ENCODE data around the gene PIEZO1. TPM values are rescaled to one million over a fixed set of nuclear protein-coding genes. Genes with fewer than 3 reads are reported as not detected.

The PIEZO1 gene
- total and polyA plus RNA-seq, 7 experiments from 2014 or later, result 3.6 to 237 (median 111) TPM

- H3K27ac Mint-ChIP-seq, result peak overlapping the region; percentile 83 to 96 (median 90)
- peaks cover 0 to 6% (median 0%) of the 10 kb centered on the region in 11 donors for H3K9me3 Mint-ChIP-seq
- peaks cover 17 to 67% (median 55%) of the 10 kb centered on the region in 7 donors for H3K4me1 Mint-ChIP-seq
- peak overlapping the region; percentile 58 for H3K27ac ChIP-seq (ENCODE audit: low read depth, low read length)
- intact Hi-C loops (cut with micrococcal nuclease), result loop anchor here in 1 of 2 donors (1.0 kb wide), 1 partner anchor 9 kb away; no protein-coding TSS in a partner anchor
- peaks cover 0 to 2% (median 0%) of the 10 kb centered on the region in 5 donors for H3K36me3 Mint-ChIP-seq
- H3K36me3 ChIP-seq (ENCODE audit: control insufficient read depth in 2 of 3, insufficient read depth in 3 of 3, low read length in 3 of 3), result peaks cover 0 to 20% (median 0%) of the 10 kb centered on the region in 3 experiments
- H3K4me3 ChIP-seq (ENCODE audit: low read length), result peak overlapping the region; percentile 43
- H3K4me3 Mint-ChIP-seq, result peak overlapping the region in 9 of 10 donors; percentile 70 to 83 (median 77)
- ChIA-PET CTCF (interaction anchor here (0.6 to 1.5 kb wide), 4 partner anchors 8 to 22 kb away, joined by 3 to 4 read pairs (median 3); no protein-coding TSS in a partner anchor), POLR2A (interaction anchor here (0.8 to 10.2 kb wide), 6 partner anchors 9 to 29 kb away, joined by 3 to 134 read pairs (median 4); partner anchors contain the start of gene MVD)
- ATAC-seq, result peak; percentile 64
- H3K4me1 ChIP-seq (ENCODE audit: control insufficient read depth in 2 of 2, insufficient read depth in 2 of 2, low read length in 2 of 2), result peaks cover 23 to 41% of the 10 kb centered on the region in 2 donors
- H3K27me3 Mint-ChIP-seq, result no peaks in the 10 kb centered on the region
- no peaks in the 10 kb centered on the region for H3K9me3 ChIP-seq (ENCODE audit: control insufficient read depth in 2 of 3, low read length in 3 of 3)
- H3K27me3 ChIP-seq (ENCODE audit: control insufficient read depth in 2 of 2, insufficient read depth in 2 of 2, low read length in 2 of 2), result no peaks in the 10 kb centered on the region
- DNase-seq, result peak in 1 of 9 donors; percentile 49
These were observed 93.0 kb downstream of the PIEZO1 start for GRCh38 chr16:88691924-88692560.

- Histone ChIP-seq H3K36me3 (ENCODE audit: control insufficient read depth in 2 of 3, insufficient read depth in 3 of 3, low read length in 3 of 3) (peaks cover 0 to 13% (median 0%) of the 10 kb centered on the region in 3 experiments), H3K4me3 (ENCODE audit: low read length) (peak overlapping the region; percentile 43), H3K27ac (ENCODE audit: low read depth, low read length) (peak overlapping the region; percentile 58), H3K4me1 (ENCODE audit: control insufficient read depth in 2 of 2, insufficient read depth in 2 of 2, low read length in 2 of 2) (peaks cover 23 to 46% of the 10 kb centered on the region in 2 donors), H3K9me3 (ENCODE audit: control insufficient read depth in 2 of 3, low read length in 3 of 3) (no peaks in the 10 kb centered on the region), H3K27me3 (ENCODE audit: control insufficient read depth in 2 of 2, insufficient read depth in 2 of 2, low read length in 2 of 2) (no peaks in the 10 kb centered on the region)
- DNase-seq (no peak), ATAC-seq (no peak)
- Mint-ChIP-seq H3K27ac (peak overlapping the region; percentile 77 to 96 (median 90)), H3K4me1 (peaks cover 17 to 62% (median 53%) of the 10 kb centered on the region in 7 donors), H3K27me3 (no peaks in the 10 kb centered on the region), H3K9me3 (peaks cover 0 to 6% (median 0%) of the 10 kb centered on the region in 11 donors), H3K36me3 (peaks cover 0 to 2% (median 0%) of the 10 kb centered on the region in 5 donors), H3K4me3 (peak overlapping the region in 9 of 10 donors; percentile 70 to 83 (median 77))
- ChIA-PET CTCF (interaction anchor here (1.1 to 1.2 kb wide), 2 partner anchors 9 to 11 kb away, joined by 3 read pairs; no protein-coding TSS in a partner anchor), POLR2A (interaction anchor here (1.5 to 10.2 kb wide), 3 partner anchors 10 to 13 kb away, joined by 3 to 134 read pairs (median 4); no protein-coding TSS in a partner anchor)
- intact Hi-C loops (cut with micrococcal nuclease), result no loop called here
These were observed 93.7 kb downstream of the PIEZO1 start for GRCh38 chr16:88691129-88691813.

DNA sequence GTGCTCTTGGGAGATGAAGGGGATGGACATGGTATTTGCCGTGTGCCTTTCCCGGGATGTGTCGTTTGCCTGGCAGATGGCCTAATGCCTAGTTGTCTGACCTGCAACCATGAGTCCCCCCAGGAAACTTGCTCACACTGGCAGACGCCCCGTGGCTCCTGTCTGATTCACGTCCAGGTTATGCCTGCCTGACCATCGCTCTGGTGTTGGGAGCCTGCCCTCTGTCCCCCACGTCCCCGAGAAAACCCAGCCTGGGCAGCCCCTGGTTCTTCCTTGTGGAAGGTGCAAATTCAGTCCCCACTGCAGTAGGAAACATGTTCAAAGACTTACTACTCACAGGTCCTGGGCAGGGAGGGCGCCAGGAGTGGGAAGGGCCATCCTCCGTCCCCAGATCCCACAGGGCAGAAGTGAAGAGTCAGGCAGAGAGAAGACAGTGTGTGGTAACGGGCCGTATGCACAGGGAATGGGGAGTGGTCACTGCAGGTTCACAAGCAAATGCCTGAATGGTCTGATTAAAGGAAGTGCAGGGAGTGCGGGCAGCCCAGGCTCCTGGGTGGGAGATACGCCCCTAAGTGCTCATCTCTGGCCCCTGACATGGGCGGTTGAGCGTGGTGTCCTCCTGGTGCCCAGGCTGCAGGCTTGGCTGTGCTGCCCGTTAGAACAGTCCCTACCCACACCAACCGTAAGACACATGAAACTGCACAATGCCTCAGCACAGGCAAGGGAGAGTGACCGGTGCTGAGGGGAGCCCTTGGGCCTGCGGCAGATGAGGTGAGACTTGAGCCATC lies 94.5 kb downstream of the PIEZO1 start:
- CTCF ChIA-PET, result interaction anchor here (1.1 to 1.2 kb wide), 2 partner anchors 10 kb away, joined by 3 read pairs; no protein-coding TSS in a partner anchor
- ATAC-seq (no peak), DNase-seq (no peak)
- POLR2A ChIA-PET, result interaction anchor here (10.2 kb wide), 1 partner anchor 10 kb away, joined by 134 read pairs; no protein-coding TSS in a partner anchor
- Mint-ChIP-seq H3K4me3 (peak overlapping the region; percentile 42 to 80 (median 60)), H3K9me3 (peaks cover 0 to 6% (median 0%) of the 10 kb centered on the region in 11 donors), H3K27ac (peak overlapping the region; percentile 72 to 94 (median 85)), H3K27me3 (no peaks in the 10 kb centered on the region), H3K36me3 (peaks cover 0 to 2% (median 0%) of the 10 kb centered on the region in 5 donors), H3K4me1 (peaks cover 17 to 59% (median 53%) of the 10 kb centered on the region in 7 donors)
- Histone ChIP-seq H3K4me3 (ENCODE audit: low read length) (no peak overlapping the region), H3K4me1 (ENCODE audit: control insufficient read depth in 2 of 2, insufficient read depth in 2 of 2, low read length in 2 of 2) (peaks cover 23 to 46% of the 10 kb centered on the region in 2 donors), H3K36me3 (ENCODE audit: control insufficient read depth in 2 of 3, insufficient read depth in 3 of 3, low read length in 3 of 3) (peaks cover 0 to 5% (median 0%) of the 10 kb centered on the region in 3 experiments), H3K9me3 (ENCODE audit: control insufficient read depth in 2 of 3, low read length in 3 of 3) (no peaks in the 10 kb centered on the region), H3K27me3 (ENCODE audit: control insufficient read depth in 2 of 2, insufficient read depth in 2 of 2, low read length in 2 of 2) (no peaks in the 10 kb centered on the region), H3K27ac (ENCODE audit: low read depth, low read length) (peak overlapping the region; percentile 58)
- intact Hi-C loops (cut with micrococcal nuclease), result no loop called here

DNA sequence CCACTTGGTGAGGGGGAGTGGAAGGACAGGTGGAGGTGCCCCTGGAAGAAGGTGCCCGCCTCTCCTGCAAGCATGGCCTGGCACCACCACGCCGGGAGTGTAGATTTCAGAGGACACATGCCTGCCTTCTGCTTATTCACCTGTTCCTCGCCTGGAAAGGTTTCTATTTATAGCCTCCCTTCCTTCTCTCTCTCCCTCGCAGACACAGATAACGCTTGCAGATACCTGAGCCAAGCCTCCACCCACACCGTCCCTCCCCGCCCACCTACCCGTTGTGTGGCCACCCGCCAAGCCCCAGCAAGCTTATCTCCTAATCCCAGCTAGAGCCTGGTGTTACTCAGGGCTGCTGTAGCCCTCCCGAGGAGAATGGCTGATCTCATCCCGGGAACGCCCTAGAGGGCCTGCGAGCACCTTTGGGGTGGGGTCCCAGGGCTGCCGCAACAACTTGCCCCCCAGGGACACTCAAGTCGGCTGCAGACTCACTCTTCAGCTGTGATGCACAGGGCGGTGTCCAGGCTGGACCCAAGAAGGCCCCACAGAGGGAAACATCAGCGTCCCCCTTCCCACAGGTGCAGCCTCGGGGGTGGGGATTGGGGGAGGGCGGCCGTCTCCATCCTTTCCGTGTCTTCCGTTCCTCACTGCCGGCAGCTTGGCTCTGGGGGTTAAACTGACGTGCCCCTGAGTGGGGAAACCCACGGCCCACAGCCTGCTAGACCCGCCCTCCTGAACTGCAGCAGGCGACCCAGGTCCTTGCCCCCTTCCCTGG lies 96.8 kb downstream of the PIEZO1 start:
- intact Hi-C loops (cut with micrococcal nuclease), result loop anchor here (5.0 to 10.0 kb wide), 2 partner anchors 114 to 233 kb away; partner anchors contain the start of genes CDT1 (in 1 of the 2) and ZFPM1 (in 1 of the 2)
- Mint-ChIP-seq H3K27ac (peak overlapping the region in 3 of 9 donors; percentile 10 to 90 (median 77)), H3K36me3 (peaks cover 0 to 7% (median 0%) of the 10 kb centered on the region in 5 donors), H3K27me3 (no peaks in the 10 kb centered on the region), H3K4me1 (peaks cover 16 to 76% (median 62%) of the 10 kb centered on the region in 7 donors), H3K4me3 (peak overlapping the region in 6 of 10 donors; percentile 8 to 39 (median 18)), H3K9me3 (peaks cover 0 to 6% (median 0%) of the 10 kb centered on the region in 11 donors)
- H3K27me3 ChIP-seq (ENCODE audit: control insufficient read depth in 2 of 2, insufficient read depth in 2 of 2, low read length in 2 of 2), result no peaks in the 10 kb centered on the region
- no peaks in the 10 kb centered on the region for H3K9me3 ChIP-seq (ENCODE audit: control insufficient read depth in 2 of 3, low read length in 3 of 3)
- H3K4me3 ChIP-seq (ENCODE audit: low read length), result no peak overlapping the region
- no peak overlapping the region for H3K27ac ChIP-seq (ENCODE audit: low read depth, low read length)
- ChIA-PET POLR2A (interaction anchor here (0.5 to 10.2 kb wide), 3 partner anchors 13 to 51 kb away, joined by 3 to 134 read pairs (median 8); partner anchors contain the start of genes CTU2 and RNF166), CTCF (no interaction called here)
- H3K36me3 ChIP-seq (ENCODE audit: control insufficient read depth in 2 of 3, insufficient read depth in 3 of 3, low read length in 3 of 3), result no peaks in the 10 kb centered on the region
- DNase-seq (no peak), ATAC-seq (no peak)
- H3K4me1 ChIP-seq (ENCODE audit: control insufficient read depth in 2 of 2, insufficient read depth in 2 of 2, low read length in 2 of 2), result peaks cover 29 to 54% of the 10 kb centered on the region in 2 donors

DNA sequence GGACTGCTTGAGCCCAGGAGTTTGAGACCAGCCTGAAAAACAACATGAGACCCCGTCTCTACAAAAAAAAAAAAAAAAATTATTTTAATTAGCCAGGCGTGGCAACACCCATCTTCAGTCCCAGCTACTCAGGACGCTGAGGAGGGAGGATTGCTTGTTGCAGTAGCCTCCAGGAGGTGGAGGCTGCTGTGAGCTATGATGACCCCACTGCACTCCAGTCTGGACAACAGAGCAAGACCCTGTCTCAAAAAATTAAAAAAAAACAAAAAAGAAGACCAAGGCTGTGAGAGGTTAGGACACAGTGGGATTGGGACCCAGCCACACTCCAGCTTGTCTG lies 97.4 kb downstream of the PIEZO1 start:
- intact Hi-C loops (cut with micrococcal nuclease), result loop anchor here (2.0 to 10.0 kb wide), 3 partner anchors 115 to 235 kb away; partner anchors contain the start of genes ZFPM1 (in 2 of the 2) and CDT1 (in 1 of the 2)
- POLR2A ChIA-PET, result interaction anchor here (1.0 to 10.2 kb wide), 3 partner anchors 13 to 35 kb away, joined by 4 to 134 read pairs (median 8); partner anchors contain the start of genes CTU2 and RNF166
- Mint-ChIP-seq H3K36me3 (peaks cover 0 to 7% (median 0%) of the 10 kb centered on the region in 5 donors), H3K9me3 (peaks cover 0 to 6% (median 0%) of the 10 kb centered on the region in 11 donors), H3K4me1 (peaks cover 13 to 76% (median 59%) of the 10 kb centered on the region in 7 donors), H3K27ac (no peak overlapping the region), H3K4me3 (peak overlapping the region in 3 of 10 donors; percentile 33 to 87 (median 39)), H3K27me3 (no peaks in the 10 kb centered on the region)
- no peaks in the 10 kb centered on the region for H3K27me3 ChIP-seq (ENCODE audit: control insufficient read depth in 2 of 2, insufficient read depth in 2 of 2, low read length in 2 of 2)
- no peak for ATAC-seq
- no peak overlapping the region for H3K27ac ChIP-seq (ENCODE audit: low read depth, low read length)
- CTCF ChIA-PET, result interaction anchor here (3.7 kb wide), 1 partner anchor 13 kb away, joined by 17 read pairs; no protein-coding TSS in a partner anchor
- no peak overlapping the region for H3K4me3 ChIP-seq (ENCODE audit: low read length)
- H3K9me3 ChIP-seq (ENCODE audit: control insufficient read depth in 2 of 3, low read length in 3 of 3), result no peaks in the 10 kb centered on the region
- DNase-seq, result no peak
- peaks cover 24 to 49% of the 10 kb centered on the region in 2 donors for H3K4me1 ChIP-seq (ENCODE audit: control insufficient read depth in 2 of 2, insufficient read depth in 2 of 2, low read length in 2 of 2)
- no peaks in the 10 kb centered on the region for H3K36me3 ChIP-seq (ENCODE audit: control insufficient read depth in 2 of 3, insufficient read depth in 3 of 3, low read length in 3 of 3)
